Naive thymus-derived CD8-positive, alpha-beta T cell (primary cell): Measurements from ENCODE around the gene ZNF658. TPM values are rescaled to one million over a fixed set of nuclear protein-coding genes. Genes with fewer than 3 reads are reported as not detected.
"Not testable (repeated sequence)": the region's sequence is repeated elsewhere in the genome, so short reads cannot be mapped to it uniquely, and the experiment has no call there.

ENCODE experiments used
- ATAC-seq, 2 donors: fragments of 150-1000 bp; cut with Tn5 transposase in 1 of 2; sonication (Bioruptor Pico), chemical (Tn5 transposase) in 1 of 2; 1 replicate in 1 of 2; 2 replicates in 1 of 2; pipeline ENCODE4 v1.10.0; 2021; ENCODE audit warnings: mild to moderate bottlenecking in 2 of 2, moderate library complexity in 2 of 2
- POLR2A ChIA-PET: fragments of 350-600 bp; sonication (Branson Sonifier 250); formaldehyde crosslinking; loops from one replicate; lab custom pipeline; 2021; ENCODE audit warnings: antibody characterized with exemption; lab: Charles Lee
- DNase-seq, 10 donors: peaks; one replicate each; pipeline versions ENCODE4 v3.0.0 to v3.0.0-alpha.2; 2020 to 2022
- H3K27ac Mint-ChIP-seq, 10 donors: one replicate each; pipeline ENCODE4 v1.8.0; 2020 to 2022; ENCODE audit warnings: mild to moderate bottlenecking in 10 of 10, mixed read lengths in 10 of 10, moderate library complexity in 4 of 10, inconsistent platforms in 1 of 10
- H3K27me3 Mint-ChIP-seq, 5 donors: one replicate each; pipeline ENCODE4 v1.8.0; 2021 to 2022; ENCODE audit warnings: mixed read lengths in 5 of 5
- H3K36me3 Mint-ChIP-seq, 3 donors: one replicate each; pipeline ENCODE4 v1.8.0; 2020 to 2022; ENCODE audit warnings: mixed read lengths in 3 of 3, mild to moderate bottlenecking in 2 of 3, inconsistent platforms in 1 of 3
- H3K4me1 Mint-ChIP-seq, 4 donors: one replicate each; pipeline ENCODE4 v1.8.0; 2021 to 2022; ENCODE audit warnings: mixed read lengths in 4 of 4
- H3K4me3 Mint-ChIP-seq, 10 donors: one replicate each; pipeline ENCODE4 v1.8.0; 2020 to 2022; ENCODE audit warnings: mild to moderate bottlenecking in 10 of 10, mixed read lengths in 10 of 10, moderate library complexity in 6 of 10, inconsistent platforms in 1 of 10
- H3K9me3 Mint-ChIP-seq, 9 donors: one replicate each; pipeline ENCODE4 v1.8.0; 2020 to 2022; ENCODE audit warnings: mixed read lengths in 9 of 9, mild to moderate bottlenecking in 3 of 9, inconsistent platforms in 1 of 9, moderate library complexity in 1 of 9
- polyA plus RNA-seq, 3 donors: library from polyadenylated mRNA; unstranded; fragments of 300-500 nt; fragmentation: Illumina TruSeq; gene quantifications; one replicate each; pipeline ENCODE4 v1.2.3, GENCODE V29; 2021
- total RNA-seq, 8 experiments: library from RNA in 2 of 8; stranded (reverse) in 2 of 8; gene quantifications; one replicate each; pipeline ENCODE4 v1.2.3 and lab custom pipeline; 2021 to 2026

The ZNF658 gene
- total and polyA plus RNA-seq, 5 experiments from 2014 or later = 2.8 to 9.0 (median 3.9) TPM

GRCh38 chr9:66942400-66943155 is 42.1 kb downstream of the ZNF658 start:
- H3K36me3 Mint-ChIP-seq, ATAC-seq, POLR2A ChIA-PET: not testable (repeated sequence)

GRCh38 chr9:66952576-66952975 is 52.1 kb downstream of the ZNF658 start:
- H3K36me3 Mint-ChIP-seq, H3K9me3 Mint-ChIP-seq, POLR2A ChIA-PET, H3K27me3 Mint-ChIP-seq, H3K4me1 Mint-ChIP-seq, ATAC-seq, DNase-seq, H3K27ac Mint-ChIP-seq, H3K4me3 Mint-ChIP-seq: not testable (repeated sequence)

More at GRCh38 chr9:66942400-66943155, 42.1 kb downstream of the ZNF658 start:
- not testable (repeated sequence) for H3K27ac Mint-ChIP-seq, H3K4me1 Mint-ChIP-seq, H3K9me3 Mint-ChIP-seq, H3K27me3 Mint-ChIP-seq, H3K4me3 Mint-ChIP-seq, DNase-seq

Other genes with a start within 250 kb of the ZNF658 start
- not detected for gene SPATA31A3, start 91.8 kb downstream of the ZNF658 start, total RNA-seq
- gene SPATA31A3, start 91.8 kb downstream of the ZNF658 start, polyA plus RNA-seq = not detected